ENCODE data around the gene SYNJ1.
"Not testable (repeated sequence)": the region's sequence is repeated elsewhere in the genome, so short reads cannot be mapped to it uniquely, and the experiment has no call there.

The SYNJ1 gene

GRCh38 chr21:32710069-32710784, 17.6 kb downstream of the SYNJ1 start:
- Histone ChIP-seq H3K27ac (no peak overlapping the region), H3K4me3 (no peak overlapping the region)
- DNase-seq (ENCODE audit: low spot score) = no peak

GRCh38 chr21:32708069-32708468, 19.7 kb downstream of the SYNJ1 start:
- Histone ChIP-seq H3K27ac (no peak overlapping the region), H3K4me3 (no peak overlapping the region)
- no peak for TF ChIP-seq CTCF (IDR thresholded peaks at IDR 0.05)
- DNase-seq (ENCODE audit: low spot score) = no peak

More at GRCh38 chr21:32710069-32710784, 17.6 kb downstream of the SYNJ1 start:
- TF ChIP-seq CTCF (IDR thresholded peaks at IDR 0.05) = no peak

GRCh38 chr21:32705901-32706300, 21.9 kb downstream of the SYNJ1 start:
- no peak overlapping the region for H3K27ac ChIP-seq
- H3K4me3 ChIP-seq = no peak overlapping the region
- TF ChIP-seq CTCF (IDR thresholded peaks at IDR 0.05) = no peak
- DNase-seq (ENCODE audit: low spot score) = no peak

GRCh38 chr21:32705139-32705538, 22.7 kb downstream of the SYNJ1 start:
- no peak for TF ChIP-seq CTCF (IDR thresholded peaks at IDR 0.05)
- H3K27ac ChIP-seq = no peak overlapping the region
- no peak overlapping the region for H3K4me3 ChIP-seq
- no peak for DNase-seq (ENCODE audit: low spot score)

- Histone ChIP-seq H3K27ac (no peak overlapping the region), H3K4me3 (no peak overlapping the region)
- no peak for TF ChIP-seq CTCF (IDR thresholded peaks at IDR 0.05)
- DNase-seq (ENCODE audit: low spot score) = no peak
Measured at GRCh38 chr21:32702702-32703101, 25.1 kb downstream of the SYNJ1 start.

- DNase-seq (ENCODE audit: low spot score) = no peak
- TF ChIP-seq CTCF (IDR thresholded peaks at IDR 0.05) = no peak
- no peak overlapping the region for H3K27ac ChIP-seq
- H3K4me3 ChIP-seq = no peak overlapping the region
Measured at GRCh38 chr21:32698971-32699693, 28.7 kb downstream of the SYNJ1 start.

GRCh38 chr21:32698286-32698685, 29.5 kb downstream of the SYNJ1 start:
- TF ChIP-seq CTCF (IDR thresholded peaks at IDR 0.05) = no peak
- DNase-seq (ENCODE audit: low spot score) = no peak
- Histone ChIP-seq H3K27ac (no peak overlapping the region), H3K4me3 (no peak overlapping the region)

- DNase-seq (ENCODE audit: low spot score) = not testable (repeated sequence)
Measured at GRCh38 chr21:32695482-32695881, 32.3 kb downstream of the SYNJ1 start.

More at GRCh38 chr21:32695482-32695881, 32.3 kb downstream of the SYNJ1 start:
- not testable (repeated sequence) for H3K4me3 ChIP-seq, H3K27ac ChIP-seq

Measured in coronary artery (tissue), 2 donors.